ENCODE data around the gene DOCK1.

GRCh38 chr10:127310430-127310829 lies 405.2 kb downstream of the DOCK1 start:
- no peak for TF ChIP-seq CTCF (conservative IDR thresholded peaks at IDR 0.05 in 1 of 2, IDR thresholded peaks at IDR 0.05 in 1 of 2; ENCODE audit: low read depth in 1 of 2, low read length in 2 of 2)
- no peak for TF ChIP-seq EZH2 (IDR thresholded peaks at IDR 0.05; ENCODE audit: low read length, missing control alignments)

Data from fibroblast of lung (primary cell).